C1 segment of cervical spinal cord (tissue), 14 donors: Measurements from ENCODE around the gene DENND6B.
"Not testable (repeated sequence)": the region's sequence is repeated elsewhere in the genome, so short reads cannot be mapped to it uniquely, and the experiment has no call there.

Experiments
- DNase-seq, 14 donors: peaks; one replicate each; lab custom pipeline; 2025; lab: John Stamatoyannopoulos, UW

The DENND6B gene, protein sequence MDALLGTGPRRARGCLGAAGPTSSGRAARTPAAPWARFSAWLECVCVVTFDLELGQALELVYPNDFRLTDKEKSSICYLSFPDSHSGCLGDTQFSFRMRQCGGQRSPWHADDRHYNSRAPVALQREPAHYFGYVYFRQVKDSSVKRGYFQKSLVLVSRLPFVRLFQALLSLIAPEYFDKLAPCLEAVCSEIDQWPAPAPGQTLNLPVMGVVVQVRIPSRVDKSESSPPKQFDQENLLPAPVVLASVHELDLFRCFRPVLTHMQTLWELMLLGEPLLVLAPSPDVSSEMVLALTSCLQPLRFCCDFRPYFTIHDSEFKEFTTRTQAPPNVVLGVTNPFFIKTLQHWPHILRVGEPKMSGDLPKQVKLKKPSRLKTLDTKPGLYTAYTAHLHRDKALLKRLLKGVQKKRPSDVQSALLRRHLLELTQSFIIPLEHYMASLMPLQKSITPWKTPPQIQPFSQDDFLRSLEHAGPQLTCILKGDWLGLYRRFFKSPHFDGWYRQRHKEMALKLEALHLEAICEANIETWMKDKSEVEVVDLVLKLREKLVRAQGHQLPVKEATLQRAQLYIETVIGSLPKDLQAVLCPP

DNA sequence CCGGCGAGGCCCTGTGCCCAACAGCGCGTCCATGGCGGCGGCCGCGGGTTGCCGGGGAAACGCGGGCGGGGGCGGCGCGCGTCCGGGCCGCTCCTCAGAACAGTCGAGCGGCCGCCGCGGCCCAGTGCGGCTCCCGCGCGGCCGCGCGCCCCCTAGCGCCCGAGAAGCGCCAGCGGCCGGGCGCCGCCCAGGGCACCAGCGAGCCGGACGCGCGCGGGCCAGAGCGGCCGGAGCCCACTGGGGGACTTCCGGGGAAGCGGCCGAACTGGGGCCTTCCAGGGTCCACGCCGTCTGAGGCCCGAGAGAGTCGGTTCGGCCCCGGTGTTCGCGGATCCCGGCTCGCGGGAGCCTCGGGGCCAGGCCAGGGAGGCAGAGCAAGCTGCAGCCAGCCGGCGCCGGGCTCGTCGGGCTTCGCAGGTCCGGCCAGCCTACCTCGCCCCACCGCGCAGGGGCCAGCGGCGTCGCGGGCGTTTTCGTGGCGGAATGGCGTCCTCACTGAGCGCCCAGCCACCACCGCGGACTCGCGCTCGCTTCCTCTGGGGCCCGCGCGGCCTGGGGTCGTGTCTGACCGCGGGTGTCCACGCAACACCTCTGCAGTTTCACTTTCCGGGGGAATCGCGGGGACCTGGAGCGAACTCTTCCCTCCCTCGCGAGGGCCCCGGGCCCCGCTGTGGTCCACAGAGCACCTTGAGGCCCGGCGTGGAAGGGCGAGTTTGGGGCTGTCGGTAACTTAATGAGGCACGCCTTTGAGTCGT is at the start of gene DENND6B:
TSS of gene DENND6B (minus strand) at position 57 of the 755 bp plus-strand sequence. CDS start at position 33, 24 bp downstream.
- peak in 12 of 14 donors; percentile 32 to 89 (median 76) for DNase-seq

DNA sequence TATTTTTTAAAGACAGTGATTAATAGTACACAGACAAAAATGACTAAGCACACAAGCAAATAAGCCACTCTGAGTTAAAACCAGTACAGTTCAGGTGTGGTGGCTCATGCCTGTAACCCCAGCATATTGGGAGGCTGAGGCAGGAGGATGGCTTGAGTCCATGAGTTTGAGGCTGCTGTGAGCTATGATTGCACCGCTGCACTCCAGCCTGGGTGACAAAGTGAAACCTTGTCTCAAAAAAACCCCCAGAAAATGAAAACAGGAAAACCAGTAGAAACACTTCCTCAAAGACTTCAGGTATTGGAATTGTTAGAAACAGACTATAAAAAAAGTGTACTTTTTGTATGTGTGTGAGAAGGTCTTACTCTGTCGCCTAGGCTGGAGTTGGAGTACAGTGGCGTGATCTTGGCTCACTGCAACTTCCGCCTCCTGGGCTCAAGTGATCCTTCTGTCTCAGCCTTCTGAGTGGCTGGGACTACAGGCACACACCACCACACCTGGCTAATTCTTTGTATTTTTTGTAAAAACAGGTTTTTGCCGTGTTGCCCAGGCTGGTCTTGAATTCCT is 49.4 kb upstream of the DENND6B start:
- no peak for DNase-seq

DNA sequence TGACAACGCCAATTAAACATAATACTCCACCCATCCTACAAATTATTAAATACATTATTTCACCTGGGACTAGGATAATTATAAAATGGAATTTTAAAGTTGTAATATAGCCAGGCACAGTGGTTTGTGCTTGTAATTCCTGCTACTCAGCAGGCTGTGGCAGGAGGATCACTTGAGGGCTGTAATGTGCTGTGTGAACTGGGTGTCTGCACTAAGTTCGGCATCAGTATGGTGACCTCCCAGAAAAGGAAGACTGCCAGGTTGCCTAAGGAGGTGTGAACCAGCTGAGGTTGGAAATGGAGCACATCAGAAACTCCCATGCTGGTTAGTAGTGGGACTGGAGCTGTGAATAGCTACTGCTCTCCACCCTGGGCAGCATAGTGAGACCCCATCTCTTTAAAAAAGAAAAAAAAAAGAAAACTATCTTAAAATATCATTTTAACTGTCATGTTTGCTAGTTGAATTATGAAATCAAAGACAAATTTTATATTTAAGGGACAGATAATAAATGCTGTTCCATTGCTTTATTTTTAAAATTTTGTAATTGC is 44.4 kb upstream of the DENND6B start:
- no peak for DNase-seq

DNA sequence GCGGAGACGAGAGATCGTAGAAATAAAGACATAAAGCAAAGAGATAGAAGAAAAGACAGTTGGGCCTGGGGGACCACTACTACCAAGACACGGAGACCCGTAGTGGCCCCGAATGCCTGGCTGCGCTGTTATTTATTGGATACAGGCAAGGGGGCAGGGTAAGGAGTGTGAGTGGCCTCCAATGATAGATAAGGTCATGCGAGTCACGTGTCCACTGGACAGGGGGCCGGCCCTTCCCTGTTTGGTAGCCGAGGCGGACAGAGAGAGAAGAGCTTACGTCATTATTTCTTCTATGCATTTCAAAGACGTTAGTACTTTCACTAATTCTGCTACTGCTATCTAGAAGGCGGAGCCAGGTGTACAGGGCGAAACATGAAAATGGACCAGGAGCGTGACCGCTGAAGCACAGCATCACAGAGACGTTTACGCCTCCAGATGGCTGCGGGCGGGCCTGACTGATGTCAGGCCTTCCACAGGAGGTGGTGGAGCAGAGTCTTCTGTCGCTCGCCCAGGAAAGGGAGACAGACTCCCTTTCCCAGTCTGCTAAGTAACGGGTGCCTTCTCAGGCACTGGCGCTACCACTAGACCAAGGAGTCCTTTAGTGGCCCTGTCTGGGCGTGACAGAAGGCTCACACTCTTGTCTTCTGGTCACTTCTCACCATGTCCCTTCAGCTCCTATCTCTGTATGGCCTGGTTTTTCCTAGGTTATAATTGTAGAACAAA is 41.1 kb upstream of the DENND6B start:
- peak in 1 of 14 donors; percentile 81 for DNase-seq

DNA sequence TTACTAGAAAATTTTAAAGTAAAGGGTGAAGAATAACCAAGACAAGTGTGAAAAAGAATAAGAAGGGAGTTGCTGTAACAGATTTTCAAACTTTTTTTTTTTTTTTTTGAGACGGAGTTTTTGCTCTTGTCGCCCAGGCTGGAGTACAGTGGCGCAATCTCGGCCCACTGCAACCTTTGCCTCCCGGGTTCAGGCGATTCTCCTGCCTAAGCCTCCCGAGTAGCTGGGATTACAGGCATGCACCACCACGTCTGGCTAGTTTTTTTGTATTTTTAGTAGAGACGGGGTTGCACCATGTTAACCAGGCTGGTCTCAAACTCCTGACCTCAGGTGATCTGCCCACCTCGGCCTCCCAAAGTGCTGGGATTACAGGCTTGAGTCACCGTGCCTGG is 37.0 kb upstream of the DENND6B start:
- DNase-seq, result not testable (repeated sequence)

DNA sequence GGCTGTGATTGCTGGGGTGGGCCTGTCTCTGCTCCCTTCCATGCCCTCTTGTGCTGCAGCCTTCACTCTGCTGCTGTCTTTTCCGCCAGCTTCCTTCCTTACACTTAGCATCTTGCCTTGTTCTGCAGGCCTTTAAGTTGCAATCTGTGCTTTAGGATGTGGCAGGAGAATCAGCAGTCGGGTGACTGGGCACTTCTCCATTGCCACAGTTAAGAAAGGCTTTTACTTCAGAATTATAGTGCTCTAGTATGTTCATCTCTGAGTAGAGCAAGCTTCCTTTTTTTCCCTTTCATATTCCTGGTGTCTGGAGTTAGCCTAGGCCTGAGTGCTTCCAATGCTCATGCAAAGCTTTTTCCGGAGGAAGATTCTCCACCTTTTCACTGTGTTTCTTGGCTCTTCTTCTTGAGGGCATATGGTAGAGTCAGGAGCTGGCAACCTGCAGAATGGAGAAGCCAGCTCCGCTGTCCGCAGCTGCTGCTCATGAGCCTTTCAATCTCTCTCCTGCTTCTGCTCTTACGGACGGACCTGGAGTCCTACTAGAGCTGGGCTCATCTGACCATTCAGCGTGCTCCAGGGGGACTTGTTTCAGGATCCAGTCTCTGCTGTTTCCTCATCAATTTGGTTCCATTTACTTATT is 36.5 kb upstream of the DENND6B start:
- peak in 1 of 14 donors; percentile 72 for DNase-seq

DNA sequence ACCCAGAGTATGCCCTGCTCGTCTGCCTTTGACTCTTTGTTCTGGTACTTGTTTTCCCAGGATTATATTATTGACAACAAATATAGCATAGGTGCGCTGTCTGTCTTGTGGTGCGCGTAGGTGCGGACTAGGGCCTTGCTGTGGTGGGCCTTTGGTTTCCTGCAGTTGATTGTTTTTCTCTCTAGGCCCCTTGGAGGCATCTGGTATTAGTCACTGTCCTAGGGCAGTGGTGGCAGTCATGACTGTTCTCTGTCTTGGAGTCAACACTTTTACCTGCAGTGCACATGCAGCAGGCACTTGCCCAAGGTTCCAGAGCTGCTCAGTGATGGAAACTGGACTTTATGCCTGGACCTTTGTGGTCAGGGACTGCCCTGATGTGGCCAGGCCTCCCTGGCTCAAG is 34.9 kb upstream of the DENND6B start:
- DNase-seq, result no peak

DNA sequence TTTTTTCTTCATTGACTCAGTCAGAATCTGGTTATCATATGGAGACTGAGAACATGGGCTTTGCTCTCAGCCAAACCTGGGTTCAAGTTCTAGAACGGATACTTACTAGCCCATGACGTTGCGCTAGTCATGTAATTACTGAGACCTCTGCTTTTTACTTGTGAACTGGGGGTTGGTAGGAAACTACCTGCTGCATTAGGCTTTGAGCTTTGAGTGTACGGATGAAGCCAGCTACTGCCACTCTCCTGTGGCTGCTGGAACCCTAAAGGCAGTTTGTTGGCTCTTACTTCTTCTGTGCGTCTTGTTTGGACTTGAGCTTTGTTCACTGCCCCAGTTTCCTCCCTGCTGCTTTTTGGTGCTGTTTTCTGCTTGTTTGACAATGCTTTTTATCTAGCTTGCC is 34.4 kb upstream of the DENND6B start:
- DNase-seq, result no peak

DNA sequence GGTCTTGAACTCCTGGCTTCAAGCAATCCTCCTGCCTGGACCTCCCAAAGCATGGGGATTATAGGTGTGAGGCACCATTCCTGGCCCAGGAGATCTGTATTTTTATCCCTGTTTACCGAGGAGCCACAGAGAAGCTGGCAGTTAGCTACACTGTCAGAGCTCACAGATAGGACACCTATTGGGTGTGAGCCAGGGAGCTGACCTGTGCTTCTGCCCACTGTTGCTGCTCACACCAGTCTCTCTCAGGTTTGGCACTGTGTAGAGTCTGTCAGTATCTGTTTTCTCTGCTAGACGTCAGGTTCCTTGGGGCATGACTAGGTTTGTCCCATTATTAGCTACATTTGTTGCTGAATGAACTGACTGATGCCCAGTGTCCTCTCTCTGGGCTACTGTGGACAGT is 33.8 kb upstream of the DENND6B start:
- peak in 1 of 14 donors; percentile 95 for DNase-seq

DNA sequence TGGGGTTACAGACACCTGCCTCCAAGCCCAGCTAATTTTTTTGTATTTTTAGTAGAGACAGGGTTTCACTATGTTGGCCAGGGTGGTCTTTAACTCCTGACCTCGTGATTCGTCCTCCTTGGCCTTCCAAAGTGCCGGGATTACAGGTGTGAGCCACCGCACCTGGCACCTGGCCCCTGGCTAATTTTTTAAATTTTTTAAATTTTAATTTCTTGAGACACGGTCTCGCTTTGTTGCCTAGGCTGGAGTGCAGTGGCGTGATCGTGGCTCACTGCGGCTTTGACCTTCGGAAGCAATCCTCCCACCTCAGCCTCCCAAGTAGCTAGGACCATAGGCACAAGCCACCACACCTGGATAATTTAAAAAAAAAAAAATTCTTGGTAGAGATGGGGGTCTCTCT is 30.9 kb upstream of the DENND6B start:
- DNase-seq, result no peak

DNA sequence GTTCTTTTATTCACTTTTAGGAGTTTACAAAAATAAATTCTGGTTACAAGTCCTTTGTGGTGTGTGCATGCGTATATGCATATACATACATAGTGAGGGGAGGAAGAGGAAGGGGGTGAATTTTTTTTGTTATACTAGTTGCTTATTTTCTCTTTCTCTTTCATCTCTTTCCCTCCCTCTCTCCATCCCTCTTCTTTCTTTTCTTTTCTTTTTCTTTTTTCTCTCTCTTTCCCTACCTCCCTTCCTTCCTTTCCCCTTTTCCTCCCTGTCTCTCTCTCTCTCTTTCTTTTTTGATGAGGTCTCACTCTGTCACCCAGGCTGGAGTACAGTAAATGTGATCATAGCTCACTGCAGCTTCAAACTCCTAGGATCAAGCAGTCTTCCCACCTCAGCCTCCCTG is 30.4 kb upstream of the DENND6B start:
- no peak for DNase-seq

DNA sequence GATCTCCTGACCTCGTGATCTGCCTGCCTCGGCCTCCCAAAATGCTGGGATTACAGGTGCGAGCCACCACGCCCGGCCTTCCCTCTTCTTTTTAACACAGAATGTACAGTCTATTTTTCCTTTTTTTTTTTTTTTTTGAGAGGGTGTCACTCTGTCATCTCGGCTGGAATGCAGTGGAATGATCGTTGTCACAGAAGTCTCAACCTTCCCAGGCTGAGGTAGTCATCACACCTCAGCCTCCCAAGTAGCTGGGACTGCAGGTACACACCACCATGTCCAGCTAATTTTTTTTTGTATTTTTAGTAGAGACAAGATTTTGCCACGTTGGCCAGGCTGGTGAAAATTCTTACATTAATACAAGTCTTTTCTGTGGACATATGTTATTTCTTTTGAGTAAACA is 29.4 kb upstream of the DENND6B start:
- DNase-seq, result no peak

DNA sequence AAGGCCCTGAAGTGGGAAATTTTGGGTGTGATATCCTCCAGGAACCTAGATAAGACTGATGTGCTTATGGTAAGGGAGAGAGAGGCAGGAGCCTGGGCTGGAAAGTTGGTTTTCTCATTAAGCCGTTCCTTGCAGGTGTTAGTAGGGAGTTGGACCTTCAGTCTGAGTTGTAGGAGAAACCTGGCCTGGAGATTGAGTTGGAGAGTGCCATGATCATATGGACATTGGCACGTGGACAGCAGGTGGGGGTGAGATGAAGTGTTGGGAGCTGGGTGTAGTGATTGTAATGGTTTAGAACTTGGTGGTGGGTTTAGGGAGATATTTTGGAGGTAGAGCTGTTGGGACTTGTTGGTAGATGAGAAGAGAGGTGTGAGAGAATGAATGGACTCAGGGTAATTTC is 21.2 kb upstream of the DENND6B start:
- DNase-seq, result no peak

DNA sequence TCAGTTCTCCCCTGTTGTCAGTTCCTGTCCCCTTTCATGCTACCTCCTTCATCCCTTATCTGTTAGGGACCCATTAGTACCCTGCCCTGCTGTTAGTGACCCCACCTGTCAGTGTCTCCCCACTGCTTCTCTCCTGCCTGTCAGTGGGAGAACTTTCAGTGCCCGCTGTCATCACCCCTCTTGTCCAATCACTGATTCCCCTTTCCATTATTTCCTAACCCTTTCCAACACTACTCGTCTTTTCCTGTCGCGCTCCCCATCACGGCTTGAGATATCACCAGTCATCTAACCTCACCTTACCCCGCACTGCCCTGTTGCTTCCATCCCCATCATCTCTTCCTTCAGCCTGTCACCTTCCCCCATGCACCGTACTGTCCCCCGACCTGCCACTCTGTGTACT is 20.3 kb upstream of the DENND6B start:
- DNase-seq, result no peak

DNA sequence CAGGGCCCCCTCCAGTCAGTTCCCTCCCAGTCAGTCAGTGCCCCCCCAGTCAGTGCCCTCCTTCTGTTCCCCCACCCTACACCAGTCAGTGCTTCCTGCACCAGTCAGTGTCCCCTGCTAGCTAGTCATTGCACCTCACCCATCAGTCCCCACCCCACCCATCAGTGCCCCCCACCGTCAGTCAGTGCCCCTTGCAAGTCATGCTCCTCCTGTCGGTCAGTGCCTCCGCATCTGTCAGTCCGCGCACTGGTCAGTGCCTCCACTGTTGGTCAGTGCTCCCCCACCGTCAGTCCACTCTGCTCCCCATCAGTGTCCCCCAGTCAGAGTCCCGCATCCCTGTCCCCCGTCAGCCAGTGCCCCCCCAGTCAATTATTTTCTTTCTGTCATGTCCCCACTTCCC is 19.7 kb upstream of the DENND6B start:
- DNase-seq, result no peak

DNA sequence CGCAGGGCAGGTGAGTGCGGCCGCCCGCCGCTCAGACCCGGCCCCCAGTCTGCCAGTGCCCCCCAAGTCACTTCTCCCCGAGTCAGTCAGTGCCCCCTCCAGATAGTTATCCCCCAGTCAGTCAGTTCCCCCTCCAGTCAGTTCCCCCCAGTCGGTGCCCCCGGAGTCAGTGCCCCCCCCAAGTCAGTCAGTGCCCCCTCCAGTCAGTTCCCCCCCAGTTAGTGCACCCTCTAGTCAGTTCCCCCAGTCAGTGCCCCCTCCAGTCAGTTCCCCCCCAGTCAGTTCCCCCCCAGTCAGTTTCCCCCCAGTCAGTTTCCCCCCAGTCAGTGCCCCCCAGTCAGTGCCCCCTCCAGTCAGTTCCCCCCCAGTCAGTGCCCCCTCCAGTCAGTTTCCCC is 16.7 kb upstream of the DENND6B start:
- DNase-seq, result no peak

DNA sequence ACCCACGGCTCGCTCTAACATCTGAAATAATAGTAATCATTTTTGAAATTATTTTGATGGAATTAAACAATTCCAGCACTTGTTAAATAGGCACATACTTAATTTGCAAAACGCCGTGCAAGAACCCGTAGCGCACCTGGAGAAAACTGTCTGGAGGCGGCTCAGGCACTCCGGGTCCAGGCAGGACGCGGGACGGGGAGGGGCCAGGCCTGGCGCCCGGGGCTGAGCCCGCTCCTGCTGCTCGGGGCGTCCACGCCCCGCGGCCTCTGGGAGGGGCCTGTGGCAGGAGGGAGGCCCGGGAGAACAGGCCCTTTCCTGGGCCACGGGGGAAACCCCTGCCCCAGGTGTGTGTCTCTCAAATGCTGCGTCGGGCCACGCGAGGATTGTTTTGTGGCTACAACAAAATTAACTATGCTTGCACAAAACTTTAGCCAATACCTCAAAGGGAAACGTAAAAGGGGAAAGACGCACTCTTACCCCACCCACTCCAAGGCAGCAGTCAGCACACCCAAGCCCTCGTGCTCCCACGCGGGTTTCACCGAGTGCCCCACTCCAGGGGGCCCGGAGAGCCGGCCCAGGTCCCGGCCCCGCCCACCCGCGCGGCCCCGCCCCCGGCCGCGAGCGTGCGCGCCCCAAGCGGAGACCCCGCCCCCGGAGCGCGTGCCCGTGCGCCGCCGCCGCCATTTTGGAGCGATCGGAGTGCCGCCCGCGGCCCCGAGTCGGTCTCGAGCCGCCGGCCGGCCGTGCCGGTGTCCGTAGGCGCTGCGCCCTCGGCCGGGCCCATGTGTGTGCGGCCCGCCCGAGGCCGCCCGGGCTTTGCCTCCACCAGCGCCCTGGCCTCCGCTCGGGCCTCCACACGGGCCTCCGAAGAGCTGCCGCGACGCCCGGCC is 16.1 kb upstream of the DENND6B start, which contains the start of gene PPP6R2:
TSS of gene PPP6R2 (plus strand) at position 677 of the 890 bp plus-strand sequence. CDS start 50,582 bp downstream, outside the sequence.
- peak in 13 of 14 donors; percentile 29 to 89 (median 63) for DNase-seq

DNA sequence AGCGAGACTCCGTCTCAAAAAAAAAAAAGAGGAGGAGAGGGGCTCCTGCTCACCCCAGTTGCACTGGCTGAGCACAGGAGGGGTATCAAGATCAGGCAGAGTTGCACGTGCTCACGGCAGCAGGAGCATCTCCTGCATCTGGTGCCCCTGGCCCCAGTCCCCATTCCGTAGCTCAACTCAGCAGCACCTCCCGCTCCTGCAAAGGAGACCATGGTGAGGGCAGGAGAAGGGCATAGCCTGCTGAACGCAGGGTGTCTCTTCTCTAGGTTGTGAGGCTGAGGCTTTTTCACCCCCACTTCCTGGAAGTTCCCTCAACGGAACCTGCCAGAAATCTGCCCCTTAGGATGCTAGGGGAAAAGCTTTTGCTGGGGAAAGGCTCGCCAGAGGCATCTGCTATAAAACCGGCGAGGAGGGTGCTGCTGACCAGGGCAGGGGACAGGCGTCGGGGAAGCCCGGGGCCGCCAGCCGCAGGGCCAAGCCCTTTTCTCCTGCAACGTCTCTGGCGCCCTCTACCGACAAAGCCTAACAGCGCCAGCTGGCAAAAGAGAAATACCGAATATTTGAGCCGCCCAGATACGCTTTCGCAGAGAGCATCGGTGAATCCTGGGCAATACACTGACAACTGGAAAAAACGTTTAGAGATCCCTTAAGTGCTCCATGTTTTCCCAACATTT is 15.3 kb upstream of the DENND6B start:
- DNase-seq, result peak in 12 of 14 donors; percentile 45 to 86 (median 72)
